ENCODE data around the gene SAYSD1.
"Not testable (repeated sequence)": the region's sequence is repeated elsewhere in the genome, so short reads cannot be mapped to it uniquely, and the experiment has no call there.

The SAYSD1 gene, protein sequence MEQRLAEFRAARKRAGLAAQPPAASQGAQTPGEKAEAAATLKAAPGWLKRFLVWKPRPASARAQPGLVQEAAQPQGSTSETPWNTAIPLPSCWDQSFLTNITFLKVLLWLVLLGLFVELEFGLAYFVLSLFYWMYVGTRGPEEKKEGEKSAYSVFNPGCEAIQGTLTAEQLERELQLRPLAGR

DNA sequence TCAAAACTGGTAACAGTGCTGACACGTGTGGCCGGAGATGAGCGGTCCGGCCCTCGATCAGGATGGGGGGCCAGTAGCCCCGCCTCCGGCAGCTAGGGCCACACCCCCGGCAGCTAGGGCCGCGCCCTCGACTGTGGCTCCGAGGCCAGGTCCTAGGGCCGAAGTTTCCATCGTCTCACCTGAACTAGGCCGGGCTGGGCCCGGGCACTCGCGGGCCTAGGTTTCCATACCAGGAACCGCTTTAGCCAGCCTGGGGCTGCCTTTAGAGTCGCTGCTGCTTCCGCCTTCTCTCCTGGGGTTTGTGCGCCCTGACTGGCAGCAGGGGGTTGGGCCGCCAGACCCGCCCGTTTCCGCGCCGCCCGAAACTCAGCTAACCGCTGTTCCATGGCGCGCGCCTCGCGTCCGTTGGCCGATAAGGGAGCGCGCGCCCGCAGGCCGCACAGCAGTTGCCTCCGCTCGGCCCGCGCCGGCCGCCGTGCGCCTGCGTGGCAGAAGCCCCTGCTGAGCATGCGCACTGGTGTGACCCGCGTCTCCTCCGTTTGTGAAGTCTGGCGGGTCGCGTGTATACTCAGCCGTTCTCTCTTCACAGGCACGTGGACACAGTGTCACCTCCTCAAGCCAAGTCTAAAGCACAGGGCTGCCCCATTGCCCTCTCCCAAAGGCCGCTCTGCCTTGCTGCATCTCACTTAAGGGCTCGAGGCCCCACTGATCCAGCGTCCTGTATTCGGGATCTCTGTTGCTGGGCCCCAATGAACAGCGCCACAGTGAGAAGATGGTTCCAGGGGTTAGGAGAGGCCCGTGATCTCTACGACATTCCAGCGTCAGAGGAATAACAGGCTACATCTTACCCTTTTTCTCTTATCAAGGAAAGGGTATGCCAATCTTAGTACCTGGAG is at the start of gene SAYSD1:
Gene SAYSD1 (minus strand): TSS at position 483 of the 896 bp plus-strand sequence. CDS start 97 bp downstream, at position 386.
- peak; percentile 92 for DNase-seq

DNA sequence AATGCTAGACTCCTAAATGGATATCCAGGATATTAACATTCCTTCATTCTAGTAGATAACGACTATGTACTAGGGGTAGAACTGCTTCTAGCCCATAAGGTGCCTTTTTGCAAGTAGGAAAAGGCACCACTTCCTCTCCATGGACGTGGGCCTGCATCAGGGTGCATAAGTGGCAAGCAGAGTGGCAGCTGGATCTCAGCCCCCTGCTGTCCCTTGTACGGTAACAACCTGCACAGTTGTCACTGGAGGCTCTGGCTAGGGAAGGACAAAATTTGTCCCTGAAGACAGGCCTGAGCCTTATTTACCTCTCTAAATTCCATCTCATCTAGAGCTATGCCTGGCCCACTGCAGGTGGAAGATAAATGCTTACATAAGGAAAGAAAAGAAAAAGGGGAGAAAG is 42.5 kb upstream of the SAYSD1 start:
- DNase-seq = no peak

DNA sequence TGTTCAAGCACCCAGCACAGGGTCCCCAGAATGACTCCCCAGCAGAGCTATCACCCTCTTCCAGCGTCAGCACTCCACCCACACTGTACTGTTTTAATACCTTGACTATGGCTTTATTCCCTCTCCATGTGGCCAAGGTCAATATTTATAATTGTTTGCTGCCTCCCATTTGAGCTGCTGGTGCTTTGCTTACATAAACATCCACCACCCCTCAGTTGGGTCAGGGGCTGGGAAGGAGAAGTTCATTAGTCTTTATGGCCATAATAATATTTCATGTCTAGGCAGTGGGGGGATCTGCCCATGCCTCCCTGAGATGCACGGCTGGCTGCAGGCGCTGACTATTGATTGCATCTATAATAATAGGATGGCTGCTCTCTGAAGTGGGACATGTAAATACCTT is 41.8 kb upstream of the SAYSD1 start:
- DNase-seq = no peak

DNA sequence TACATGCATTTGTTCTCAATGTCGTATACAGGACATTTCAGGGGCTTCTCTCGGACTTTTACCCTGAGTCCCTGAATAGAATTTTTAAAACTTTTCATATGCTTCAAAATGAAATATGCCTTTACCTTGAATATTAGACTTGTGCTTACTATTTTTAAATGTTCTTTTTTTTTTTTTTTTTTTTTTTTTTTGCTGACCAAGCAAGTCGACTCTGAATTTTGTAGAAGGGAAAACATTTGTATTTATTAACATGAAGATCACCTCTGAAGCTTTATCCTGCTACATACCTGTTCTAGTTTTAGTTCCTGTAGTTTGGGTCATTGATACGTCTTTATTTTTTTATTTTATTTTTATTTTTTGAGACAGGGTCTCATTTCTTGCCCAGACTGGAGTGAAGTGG is 39.7 kb upstream of the SAYSD1 start:
- DNase-seq = no peak

DNA sequence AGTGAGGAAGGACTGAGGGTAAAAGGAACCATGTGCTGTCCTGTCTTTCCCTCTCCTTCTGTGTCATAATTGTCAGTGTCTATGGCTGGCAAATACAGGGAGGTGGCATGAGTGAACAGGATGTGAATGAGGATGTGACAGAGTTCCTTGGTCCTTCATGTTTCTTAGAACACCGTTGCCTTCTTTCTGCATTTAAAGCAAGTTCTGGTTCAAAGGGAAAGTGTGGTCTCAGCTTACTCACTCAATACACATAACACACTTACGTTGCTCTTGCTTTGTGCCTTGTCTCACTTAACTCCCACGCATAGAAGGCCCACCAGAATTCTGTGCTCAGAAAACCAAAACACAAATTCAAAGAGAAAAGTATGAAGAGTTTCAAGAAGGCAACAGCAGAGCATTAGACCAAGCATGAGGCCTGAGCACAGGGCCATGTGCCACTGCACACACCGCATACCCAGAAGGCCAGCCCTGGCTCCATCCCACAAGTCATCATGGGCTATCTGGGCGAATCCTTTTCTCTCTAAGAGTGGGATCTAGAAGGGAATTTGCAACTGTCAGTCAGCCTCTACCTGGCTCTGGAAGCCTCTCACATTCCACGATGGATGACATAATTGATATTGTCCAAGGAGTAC is 38.9 kb upstream of the SAYSD1 start:
- no peak for DNase-seq

DNA sequence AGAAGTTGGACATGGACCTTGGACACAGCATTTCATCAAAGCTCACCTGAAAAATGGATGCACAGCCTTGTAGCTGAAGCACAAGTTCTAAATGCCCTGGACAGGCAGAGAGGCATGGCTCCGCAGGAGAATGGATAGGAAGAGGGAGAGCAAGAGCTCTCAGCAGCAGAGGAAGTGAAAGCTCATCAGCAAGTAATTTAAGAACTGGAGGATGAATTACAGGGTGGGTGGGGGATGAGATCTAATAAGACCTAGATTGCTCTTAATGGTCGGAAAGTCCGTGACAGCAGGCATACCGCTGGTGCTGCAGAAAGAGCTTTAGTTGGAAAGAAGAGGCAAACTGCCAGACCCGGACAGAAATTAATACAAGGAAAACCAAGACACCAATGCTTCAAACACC is 37.3 kb upstream of the SAYSD1 start:
- DNase-seq = no peak

DNA sequence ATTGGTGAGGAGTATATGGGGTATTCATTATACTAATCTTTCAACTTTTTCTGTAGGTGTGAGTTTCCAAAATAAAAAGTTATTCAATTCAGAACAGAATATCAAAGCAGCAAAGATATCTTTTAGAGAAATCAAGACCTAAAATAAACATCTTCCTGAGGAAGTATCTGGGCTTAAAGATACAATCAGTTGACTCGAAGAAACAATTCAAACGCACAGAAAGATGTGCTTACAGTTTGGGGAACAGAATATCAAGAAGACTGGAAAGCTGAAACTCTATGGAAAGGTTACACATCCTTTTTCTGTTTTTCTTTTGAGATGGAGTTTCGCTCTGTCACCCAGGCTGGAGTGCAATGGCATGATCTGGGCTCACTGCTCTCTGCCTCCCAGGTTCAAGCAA is 36.2 kb upstream of the SAYSD1 start:
- no peak for DNase-seq

DNA sequence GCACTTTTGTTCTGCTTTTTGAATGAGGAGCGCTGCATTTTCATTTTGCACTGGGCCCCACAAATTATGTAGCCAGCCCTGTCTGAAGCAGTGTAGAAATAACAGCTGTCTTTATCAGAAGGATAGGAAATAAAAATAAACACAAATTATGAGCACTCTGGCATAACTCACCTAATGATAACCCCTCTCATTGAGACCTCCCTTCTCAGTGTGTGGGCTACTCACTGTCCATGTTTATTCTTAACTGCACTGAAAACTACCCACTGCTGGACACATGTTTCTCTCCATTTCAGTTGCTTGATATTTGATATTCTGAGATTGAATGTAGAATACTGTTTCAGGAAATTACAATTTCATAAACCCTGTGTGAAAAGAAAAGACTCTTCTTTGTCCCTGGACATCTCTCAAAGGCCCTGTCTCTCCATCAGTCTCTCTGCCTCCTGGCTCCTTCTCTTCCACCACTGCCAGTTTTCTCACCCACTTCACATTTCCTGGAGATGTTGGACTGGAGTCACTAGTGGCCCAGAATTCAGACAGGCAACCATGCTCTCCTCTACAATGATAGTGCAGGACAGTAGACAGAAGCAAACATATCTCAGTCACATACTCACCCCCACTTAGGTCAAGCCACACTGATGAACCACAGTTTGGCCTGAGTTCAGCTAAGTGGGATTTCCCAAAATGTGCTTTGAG is 29.6 kb upstream of the SAYSD1 start:
- no peak for DNase-seq

DNA sequence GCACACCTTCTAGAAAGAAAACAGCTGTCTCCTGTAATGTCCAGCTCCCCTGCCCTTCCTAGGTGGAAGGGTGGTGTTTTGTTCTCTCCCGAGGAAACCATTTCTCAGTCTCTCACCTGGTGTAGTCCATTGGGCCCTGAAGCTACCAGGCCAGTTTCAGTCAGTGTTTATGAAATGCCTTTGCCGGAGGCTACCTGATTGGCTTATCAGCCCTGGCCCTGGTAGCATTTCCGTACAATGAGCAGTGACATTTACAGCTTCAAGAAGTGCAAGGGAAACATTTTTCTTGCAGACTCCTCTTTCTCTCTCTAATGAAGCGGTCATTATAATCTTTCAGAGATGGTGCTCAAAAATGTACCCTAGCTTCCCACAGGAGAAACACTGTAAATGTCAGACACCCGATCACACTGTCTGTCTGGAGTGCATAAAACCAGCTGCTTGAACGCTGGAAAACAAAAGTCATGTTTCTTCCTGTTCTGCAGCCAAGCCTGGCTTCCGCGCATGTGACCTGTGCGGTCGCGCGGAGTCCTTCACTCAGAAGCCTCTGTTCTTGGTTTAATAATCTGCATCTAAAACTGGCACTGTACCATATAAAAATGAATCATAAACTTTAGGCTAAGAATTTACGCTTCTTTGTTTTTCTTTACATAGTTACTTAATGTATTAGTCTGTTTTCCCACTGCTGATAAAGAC is 28.4 kb upstream of the SAYSD1 start:
- DNase-seq = peak; percentile 24

DNA sequence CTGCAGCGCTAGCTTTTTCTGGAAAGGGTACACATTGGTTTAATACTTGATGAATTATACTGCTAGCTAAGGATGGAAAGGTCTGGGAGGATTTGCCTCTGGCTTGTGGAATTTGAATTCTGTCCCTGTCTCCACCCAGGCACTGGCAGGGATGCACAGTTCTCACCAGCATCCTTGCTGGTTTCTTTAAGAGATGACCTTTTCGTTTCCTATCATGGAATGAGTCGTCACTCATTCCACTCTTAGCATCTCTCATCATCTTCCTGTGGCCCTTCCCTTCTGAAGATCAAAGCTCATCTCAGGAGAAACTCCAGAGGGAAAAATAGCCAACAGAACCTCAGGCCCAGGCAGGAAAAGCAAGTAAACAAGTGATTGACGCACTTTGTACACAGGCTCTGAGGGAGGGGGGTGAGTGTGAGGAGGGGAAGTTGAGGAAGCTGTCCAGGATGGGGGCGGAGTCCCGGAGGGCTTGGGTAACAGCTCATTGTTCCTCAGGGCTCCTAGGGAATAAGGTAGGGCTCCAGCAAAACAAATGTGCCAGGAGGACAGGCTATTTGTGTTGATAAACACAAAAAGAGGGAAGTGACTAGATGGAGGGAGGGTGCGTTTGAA is 25.7 kb upstream of the SAYSD1 start:
- no peak for DNase-seq

DNA sequence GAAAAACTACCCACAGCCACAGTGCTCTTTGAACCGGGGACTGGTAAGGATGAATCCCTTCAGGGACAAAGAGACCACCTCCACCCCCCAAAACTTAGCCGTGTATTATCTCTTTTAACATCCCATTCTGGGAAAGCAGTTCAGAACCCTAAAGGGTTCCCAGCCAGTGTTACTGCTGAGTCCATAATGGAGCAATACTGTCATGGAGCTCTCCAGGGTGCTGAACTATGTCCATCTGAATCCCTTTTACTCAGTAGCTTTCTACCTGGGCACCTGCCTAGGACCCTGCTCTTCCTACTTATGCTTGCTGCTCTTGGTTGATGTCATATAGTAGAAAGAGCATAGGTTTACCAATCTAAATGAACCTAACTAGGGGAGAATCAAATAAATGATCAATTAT is 22.3 kb upstream of the SAYSD1 start:
- peak; percentile 2 for DNase-seq

DNA sequence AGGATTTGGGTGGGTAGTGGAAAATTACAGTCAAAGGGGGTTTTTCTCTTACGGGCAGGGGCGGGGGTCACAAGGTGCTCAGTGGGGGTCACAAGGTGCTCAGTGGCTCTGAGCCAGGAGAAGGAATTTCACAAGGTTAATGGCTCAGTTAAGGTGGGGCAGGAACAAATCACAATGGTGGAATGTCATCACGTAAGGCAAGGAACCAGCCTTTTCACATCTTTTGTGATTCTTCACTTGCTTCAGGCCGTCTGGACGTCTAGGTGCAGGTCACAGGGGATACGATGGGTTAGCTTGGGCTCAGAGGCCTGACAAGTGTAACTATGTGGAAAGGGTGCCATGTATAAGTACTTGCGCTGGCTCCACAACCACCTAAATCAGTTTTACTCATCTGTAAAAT is 21.2 kb upstream of the SAYSD1 start:
- DNase-seq = not testable (repeated sequence)

DNA sequence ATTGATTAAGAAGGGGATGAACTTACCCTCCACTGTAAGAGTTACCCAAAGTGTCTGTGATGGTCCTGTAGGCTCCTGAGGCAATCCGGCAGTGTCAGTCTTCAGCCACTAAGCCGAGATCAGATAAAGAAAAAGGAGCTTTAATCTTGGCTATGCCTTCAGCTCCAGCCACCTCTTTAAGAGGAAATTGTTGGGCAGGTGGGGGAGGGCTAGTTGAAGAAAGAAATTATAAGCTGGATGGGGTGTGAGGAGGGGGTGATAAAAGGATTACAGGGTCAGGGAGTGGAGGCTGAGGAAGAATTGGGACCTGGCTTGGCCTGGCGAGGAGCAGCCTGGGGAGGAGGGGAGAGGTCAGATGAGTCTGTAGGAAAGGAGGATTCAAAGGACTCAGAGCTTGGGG is 19.8 kb upstream of the SAYSD1 start:
- DNase-seq = not testable (repeated sequence)

DNA sequence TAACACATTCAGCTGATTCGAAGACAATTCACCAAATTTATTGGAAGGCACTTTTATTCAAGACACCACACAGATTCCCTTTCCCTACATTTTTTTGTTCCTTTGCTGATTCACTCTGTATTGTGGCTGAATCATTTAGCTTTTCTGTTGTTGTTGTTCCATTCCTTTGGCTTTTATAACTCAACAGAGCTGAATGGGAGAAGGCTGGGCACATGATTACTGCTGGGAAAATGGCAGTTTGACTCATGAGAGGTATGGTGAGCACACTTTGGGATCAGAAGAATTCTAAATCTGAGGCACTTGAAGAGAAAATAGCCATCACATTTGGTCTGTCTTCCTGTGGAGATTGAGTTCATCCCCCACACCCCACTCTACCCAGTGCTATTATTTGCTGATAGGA is 15.7 kb upstream of the SAYSD1 start:
- DNase-seq = no peak

DNA sequence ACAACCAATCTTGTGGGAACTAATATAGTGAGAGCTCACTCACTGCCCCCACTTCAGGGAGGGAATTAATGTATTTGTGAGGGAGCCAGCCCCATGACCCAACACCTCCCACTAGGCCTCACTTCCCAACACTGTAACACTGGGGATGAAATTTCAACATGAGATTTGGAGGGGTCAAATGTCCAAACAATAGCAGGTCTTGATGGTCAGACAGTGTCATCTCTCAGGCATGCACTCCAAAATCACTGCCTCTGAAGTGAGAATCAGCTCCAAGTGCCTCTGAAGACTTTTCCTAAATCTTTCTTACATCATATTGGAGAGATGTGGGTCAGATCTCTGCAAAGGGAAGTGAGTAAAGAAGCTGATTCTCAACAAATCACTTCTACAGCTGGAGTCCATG is 13.8 kb upstream of the SAYSD1 start:
- no peak for DNase-seq

DNA sequence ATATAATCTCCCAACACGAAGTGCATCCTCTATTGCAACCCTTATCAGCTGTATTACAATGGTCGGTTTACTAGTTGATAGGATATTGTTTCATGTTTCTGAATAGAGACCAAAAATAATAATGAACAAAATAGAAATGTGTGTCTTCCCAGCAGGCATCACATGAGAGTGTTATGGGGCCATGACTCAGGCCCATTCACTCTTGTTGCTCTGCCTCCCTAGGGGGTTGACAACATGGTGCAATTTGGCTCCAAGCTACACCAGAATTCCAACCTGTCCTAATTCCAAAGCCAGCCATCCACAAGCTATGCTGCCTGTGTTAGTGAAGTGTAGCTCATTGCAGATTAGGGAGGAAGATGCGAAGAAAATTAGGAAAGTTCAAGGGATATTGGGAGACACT is 13.1 kb upstream of the SAYSD1 start:
- no peak for DNase-seq

DNA sequence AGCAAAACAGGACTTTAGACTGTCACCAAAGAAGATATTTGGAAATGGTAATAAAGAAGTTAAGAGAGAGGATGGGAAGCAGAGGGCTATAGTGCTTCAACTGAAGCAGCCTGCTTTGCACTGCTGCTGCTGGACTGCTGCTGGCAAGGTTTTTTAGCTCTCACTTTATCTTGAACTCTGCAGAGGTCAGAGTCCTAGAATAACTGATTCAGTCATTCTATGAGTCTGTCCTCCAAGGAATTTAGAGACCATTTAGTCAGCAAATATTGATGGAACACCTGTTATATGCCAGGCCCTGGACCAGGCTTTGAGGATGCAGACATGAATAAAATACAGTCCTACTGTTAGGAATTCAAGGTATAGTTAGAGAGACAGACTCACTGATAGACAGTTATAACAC is 9.1 kb upstream of the SAYSD1 start:
- no peak for DNase-seq

DNA sequence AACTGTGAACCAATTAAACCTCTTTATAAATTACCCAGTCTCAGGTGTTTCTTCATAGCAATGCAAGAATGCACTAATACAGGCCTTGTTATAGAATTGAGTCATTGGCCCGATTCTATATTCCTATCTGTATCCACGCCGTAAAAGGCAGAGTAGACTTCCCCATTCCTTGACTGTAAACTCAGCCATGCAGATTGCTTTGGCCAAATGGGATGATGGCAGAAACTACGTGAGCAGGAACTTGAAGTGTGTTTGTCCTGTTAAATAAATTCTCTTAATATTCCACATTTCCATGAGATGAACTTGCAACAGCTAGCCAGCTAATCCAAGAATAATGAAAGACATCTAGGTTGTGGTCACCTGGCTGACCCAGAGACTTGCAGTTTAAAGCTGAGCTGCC is 3.9 kb upstream of the SAYSD1 start:
- no peak for DNase-seq

DNA sequence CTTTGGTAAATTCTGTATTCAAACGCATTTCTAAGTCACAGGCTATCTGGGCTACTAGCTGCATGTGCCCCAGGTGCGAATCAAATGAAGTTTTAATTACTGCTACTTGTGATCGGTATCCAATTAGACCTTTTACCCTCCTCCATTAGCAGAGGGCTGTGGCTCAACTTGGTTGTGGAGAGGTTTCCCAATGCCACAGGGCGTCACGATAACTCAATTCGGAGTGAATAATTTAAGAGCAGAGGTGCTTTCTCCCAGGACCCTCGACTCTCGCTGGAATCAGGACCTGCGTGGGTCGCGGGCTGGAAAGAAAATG is 640 bp downstream of the SAYSD1 start:
- DNase-seq = no peak

DNA sequence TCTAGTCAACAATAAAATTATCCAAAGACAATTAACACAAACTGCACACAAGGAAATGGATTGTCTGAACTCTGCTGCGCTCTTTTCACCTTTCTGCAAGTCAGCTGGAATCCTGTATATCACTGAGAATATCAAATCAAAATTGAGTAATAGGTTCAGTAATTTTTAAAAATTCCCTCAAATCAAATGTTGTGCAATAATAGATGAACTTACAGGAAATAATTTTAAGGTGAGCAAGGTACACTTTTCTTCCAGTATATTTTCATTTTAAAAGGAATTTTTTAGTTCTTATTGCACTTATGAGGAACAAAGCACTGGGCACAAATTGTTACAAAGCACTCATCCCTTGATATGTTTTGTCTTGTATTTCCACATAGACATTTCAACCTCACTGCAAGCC is 1.2 kb downstream of the SAYSD1 start:
- no peak for DNase-seq

DNA sequence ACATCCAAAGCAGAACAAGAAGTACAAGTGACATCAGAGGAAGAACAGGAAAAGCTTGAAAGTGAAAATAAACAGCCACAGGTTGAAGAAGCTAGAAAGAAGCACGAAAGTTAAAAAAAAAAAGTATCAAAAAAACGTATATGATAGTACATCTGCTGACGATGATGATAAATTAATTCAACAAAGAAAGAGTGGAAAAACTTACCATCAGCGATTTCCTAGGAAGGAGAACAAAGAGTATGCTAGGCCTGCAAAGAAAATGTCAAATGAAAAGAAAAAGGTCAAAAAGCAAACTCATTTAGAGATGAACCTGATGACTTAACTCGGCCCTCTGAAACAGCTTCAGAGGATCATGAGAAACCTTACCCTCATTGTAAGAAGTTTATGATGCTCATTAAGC is 3.7 kb downstream of the SAYSD1 start:
- no peak for DNase-seq

DNA sequence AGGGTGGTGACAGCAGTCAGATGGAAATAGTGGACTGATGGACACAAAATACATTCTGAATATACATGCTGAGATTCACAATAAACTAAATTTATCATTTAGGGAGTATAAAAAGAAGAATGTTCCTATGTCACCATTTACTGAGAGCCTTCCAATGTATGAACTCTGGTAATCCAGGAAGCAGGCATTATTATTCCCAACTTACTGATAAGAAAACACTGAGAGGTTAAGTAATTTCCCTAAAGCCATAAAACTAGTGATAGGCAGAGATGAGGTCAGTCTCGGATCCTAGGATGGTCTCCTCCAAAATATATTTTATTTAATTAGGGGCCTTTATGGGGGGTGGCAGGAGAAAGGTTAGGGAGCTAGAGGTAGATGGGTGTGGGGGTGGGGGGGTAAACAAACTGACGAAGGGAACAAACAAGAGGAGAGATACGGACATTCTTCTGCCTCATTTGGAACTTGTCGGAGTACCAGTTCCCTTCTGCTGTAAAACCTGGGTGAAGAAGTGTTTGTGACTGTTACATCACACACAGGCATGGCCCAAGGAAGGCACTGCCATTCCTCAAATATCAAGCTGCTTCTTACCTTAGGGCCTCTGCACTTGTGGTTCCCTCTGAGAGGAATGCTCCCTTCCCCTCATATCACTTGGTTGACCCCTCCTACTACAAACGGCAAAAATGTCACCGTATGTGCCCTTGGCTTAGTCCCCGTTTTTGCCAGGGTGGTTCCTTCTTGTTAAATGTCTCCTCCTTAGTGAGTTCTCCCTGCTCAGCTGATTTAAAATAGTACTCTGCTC is 6.7 kb downstream of the SAYSD1 start:
- no peak for DNase-seq

Data from activated naive CD4-positive, alpha-beta T cell treated with Interleukin-2 at 50 U/mL for 16 hours (primary cell).